Measurements from ENCODE around the gene TRIM50. TPM values are rescaled to one million over a fixed set of nuclear protein-coding genes. Genes with fewer than 3 reads are reported as not detected.
A peak's percentile ranks its signal among the peaks of the same experiment; 100 is the strongest.

TRIM50 gene
- total and polyA plus RNA-seq, 9 of the 15 experiments (the other 6 are each of a cell fraction or from before 2014, with no cell fraction given): not detected

DNA sequence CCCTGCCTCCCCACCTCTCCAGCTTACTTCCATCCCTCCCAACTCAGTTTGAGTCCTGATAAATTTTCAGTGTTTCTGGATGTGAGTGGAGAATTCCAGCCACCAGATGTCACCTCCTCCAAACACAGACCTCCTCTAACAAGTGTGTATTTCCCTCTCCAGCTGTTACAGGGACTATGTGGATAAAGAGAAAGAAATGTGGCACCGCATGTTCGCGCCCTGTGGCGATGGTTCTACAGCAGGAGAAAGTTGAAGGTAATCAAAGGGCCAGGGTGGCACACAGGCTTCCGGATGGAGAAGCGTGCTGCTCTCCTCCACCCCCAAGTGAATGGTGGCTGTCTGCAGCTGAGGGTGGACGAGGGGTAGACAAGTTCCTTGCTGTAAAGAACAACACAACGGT is 14.8 kb upstream of the TRIM50 start (continued):
- TF ChIP-seq CHD2 (IDR thresholded peaks at IDR 0.05; ENCODE audit: low read depth, low read length) (no peak), TEAD2 (tag; IDR thresholded peaks at IDR 0.05) (peak; percentile 97), RCOR1 (IDR thresholded peaks at IDR 0.05; ENCODE audit: borderline replicate concordance in 1 of 2, low read depth in 2 of 2, low read length in 2 of 2) (no peak), KLF16 (IDR thresholded peaks at IDR 0.05) (no peak), EGR1 (conservative IDR thresholded peaks at IDR 0.05) (no peak), SRSF1 (IDR thresholded peaks at IDR 0.05; ENCODE audit: low read depth, low read length) (no peak), POLR3G (IDR thresholded peaks at IDR 0.05; ENCODE audit: extremely low read depth, insufficient read length, insufficient replicate concordance) (no peak), RFX1 (IDR thresholded peaks at IDR 0.05) (no peak), KDM4B (IDR thresholded peaks at IDR 0.05; ENCODE audit: borderline replicate concordance in 2 of 2, low read depth in 1 of 2) (no peak), HEY1 (CRISPR knock-in tag; IDR thresholded peaks at IDR 0.05; ENCODE audit: borderline replicate concordance) (no peak), MIER1 (IDR thresholded peaks at IDR 0.05; ENCODE audit: low read depth) (no peak)
- TF ChIP-seq, protein P1, sequence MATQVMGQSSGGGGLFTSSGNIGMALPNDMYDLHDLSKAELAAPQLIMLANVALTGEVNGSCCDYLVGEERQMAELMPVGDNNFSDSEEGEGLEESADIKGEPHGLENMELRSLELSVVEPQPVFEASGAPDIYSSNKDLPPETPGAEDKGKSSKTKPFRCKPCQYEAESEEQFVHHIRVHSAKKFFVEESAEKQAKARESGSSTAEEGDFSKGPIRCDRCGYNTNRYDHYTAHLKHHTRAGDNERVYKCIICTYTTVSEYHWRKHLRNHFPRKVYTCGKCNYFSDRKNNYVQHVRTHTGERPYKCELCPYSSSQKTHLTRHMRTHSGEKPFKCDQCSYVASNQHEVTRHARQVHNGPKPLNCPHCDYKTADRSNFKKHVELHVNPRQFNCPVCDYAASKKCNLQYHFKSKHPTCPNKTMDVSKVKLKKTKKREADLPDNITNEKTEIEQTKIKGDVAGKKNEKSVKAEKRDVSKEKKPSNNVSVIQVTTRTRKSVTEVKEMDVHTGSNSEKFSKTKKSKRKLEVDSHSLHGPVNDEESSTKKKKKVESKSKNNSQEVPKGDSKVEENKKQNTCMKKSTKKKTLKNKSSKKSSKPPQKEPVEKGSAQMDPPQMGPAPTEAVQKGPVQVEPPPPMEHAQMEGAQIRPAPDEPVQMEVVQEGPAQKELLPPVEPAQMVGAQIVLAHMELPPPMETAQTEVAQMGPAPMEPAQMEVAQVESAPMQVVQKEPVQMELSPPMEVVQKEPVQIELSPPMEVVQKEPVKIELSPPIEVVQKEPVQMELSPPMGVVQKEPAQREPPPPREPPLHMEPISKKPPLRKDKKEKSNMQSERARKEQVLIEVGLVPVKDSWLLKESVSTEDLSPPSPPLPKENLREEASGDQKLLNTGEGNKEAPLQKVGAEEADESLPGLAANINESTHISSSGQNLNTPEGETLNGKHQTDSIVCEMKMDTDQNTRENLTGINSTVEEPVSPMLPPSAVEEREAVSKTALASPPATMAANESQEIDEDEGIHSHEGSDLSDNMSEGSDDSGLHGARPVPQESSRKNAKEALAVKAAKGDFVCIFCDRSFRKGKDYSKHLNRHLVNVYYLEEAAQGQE (IDR thresholded peaks at IDR 0.05; ENCODE audit: borderline replicate concordance): peak; percentile 49; the same call in 1 of the 2 replicates
- TF ChIP-seq, protein P1 (CRISPR knock-in tag; IDR thresholded peaks at IDR 0.05; ENCODE audit: low read depth): no peak
- TF ChIP-seq, protein P2, sequence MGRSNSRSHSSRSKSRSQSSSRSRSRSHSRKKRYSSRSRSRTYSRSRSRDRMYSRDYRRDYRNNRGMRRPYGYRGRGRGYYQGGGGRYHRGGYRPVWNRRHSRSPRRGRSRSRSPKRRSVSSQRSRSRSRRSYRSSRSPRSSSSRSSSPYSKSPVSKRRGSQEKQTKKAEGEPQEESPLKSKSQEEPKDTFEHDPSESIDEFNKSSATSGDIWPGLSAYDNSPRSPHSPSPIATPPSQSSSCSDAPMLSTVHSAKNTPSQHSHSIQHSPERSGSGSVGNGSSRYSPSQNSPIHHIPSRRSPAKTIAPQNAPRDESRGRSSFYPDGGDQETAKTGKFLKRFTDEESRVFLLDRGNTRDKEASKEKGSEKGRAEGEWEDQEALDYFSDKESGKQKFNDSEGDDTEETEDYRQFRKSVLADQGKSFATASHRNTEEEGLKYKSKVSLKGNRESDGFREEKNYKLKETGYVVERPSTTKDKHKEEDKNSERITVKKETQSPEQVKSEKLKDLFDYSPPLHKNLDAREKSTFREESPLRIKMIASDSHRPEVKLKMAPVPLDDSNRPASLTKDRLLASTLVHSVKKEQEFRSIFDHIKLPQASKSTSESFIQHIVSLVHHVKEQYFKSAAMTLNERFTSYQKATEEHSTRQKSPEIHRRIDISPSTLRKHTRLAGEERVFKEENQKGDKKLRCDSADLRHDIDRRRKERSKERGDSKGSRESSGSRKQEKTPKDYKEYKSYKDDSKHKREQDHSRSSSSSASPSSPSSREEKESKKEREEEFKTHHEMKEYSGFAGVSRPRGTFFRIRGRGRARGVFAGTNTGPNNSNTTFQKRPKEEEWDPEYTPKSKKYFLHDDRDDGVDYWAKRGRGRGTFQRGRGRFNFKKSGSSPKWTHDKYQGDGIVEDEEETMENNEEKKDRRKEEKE (IDR thresholded peaks at IDR 0.05; ENCODE audit: borderline replicate concordance in 1 of 2, control insufficient read depth in 1 of 2, low read depth in 2 of 2, low read length in 1 of 2): no peak
